Measurements from ENCODE around the gene RPS6KA4. TPM values are rescaled to one million over a fixed set of nuclear protein-coding genes. Genes with fewer than 3 reads are reported as not detected.
A peak's percentile ranks its signal among the peaks of the same experiment; 100 is the strongest.

Gene RPS6KA4
- polyA plus RNA-seq, 1 donor, result 9.1 TPM

DNA sequence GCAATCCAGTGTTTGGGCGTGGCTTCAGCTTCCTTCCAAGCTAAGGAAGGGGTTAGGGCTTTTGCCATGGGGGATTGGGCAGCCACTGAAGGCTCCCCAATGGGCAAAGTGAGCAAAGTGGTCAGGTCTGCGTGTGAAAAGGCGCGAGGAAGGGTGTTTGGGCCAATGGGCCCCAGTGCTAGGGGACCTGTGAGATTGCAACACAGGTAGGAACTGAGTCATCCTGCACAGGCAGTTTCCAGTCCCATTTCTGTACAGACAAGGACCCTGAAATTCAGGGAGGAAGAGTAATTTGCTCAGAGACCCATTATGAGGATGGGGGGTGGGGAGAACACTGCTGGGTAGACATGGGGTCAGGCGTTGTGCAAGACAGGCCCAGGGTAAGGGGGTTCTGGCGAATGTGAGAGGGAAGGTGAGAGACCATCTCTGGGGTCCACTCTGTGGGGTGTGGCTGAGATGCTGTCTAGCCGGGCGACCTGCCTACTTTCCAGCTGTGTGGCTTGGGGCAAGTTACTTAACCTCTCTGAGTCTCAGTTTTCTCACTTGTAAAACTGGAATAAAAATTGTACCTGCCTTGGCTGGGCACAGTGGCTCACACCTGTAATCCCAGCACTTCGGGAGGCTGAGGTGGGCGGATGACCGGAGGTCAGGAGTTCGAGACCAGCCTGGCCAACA is 11.6 kb upstream of the RPS6KA4 start:
- no peak for DNase-seq

DNA sequence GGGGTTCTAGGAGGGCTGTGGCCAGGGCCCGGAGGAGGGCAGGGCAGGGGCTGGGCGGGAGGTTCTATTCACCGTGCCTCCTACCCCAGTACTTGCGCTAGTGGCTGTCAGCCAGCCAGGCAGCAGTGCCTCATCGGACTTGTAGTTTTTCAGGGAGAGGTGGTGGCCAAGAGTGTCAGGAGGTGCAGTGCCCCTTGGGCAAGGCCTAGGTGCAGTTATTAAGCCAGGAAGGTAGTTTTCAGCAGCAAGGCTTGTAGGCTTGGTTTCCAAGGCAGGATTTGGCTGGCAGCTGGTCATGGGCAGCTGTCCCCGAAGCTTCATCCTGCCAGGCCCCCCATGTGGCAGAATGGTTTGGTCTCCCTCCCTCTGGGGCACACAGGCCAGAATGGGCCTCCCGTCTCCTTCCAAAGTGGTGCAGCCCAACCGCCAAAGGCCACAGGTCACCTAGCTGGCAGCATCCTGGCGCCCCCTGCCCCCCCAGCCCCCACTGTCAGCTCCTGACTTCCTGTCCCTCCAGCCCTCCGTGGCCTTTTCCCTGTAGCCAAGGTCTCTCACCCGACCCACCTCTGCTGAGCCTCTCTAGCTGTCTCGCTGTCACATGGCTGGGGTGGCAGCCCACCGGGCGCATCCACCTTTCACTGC is 10.5 kb upstream of the RPS6KA4 start:
- DNase-seq, result no peak

DNA sequence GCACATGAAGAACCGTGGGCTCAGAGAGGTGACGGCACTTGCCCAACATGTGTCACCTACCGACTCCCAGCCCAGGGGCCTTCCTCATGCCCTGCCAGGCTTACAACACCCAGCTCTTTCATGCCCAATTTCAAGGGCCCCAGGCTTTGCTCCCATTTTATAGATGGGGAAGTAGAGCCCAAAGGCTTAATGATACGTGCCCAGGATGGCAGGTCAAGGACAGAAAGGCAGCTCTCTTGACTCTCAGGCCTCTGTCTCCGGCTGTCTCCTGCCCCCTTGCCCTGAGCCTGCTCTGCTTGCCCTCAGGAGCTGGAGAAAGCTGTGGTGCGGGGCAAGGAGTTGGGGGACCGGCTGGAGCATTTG is 10.0 kb upstream of the RPS6KA4 start:
- no peak for DNase-seq

DNA sequence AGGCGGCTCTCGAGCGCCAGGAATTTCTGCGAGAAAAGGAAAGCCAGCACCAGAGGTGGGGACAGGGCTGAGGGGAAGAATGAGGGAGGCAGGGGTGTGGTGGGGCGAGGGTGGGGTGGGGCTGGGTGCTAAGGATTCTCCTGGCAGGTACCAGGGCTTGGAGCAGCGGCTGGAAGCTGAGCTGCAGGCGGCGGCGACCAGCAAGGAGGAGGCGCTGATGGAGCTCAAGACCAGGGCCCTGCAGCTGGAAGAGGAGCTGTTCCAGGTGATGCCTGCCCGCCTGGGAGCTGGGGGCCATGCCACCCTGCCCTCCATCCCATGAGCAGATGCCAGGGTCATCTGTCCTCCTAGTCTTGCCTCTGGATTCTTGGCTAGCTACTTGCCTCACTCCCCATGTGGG is 9.6 kb upstream of the RPS6KA4 start:
- no peak for DNase-seq

DNA sequence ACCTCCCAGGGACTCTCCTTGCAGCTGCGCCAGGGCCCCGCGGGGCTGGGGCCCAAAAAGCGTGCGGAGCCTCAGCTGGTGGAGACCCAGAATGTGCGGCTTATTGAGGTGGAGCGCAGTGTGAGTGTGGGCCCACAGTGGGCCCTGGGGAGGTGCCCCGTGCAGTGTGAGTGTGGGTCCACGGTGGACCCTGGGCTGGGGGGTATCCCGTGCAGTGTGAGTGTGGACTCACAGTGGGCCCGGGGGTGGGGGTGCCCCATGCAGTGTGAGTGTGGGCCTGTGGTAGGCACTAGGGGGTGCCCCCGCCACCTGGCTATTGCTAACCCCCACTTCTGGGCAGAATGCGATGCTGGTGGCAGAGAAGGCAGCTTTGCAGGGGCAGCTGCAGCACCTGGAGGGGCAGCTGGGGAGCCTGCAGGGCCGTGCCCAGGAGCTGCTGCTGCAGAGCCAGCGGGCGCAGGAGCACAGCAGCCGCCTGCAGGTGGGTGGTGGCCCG is 7.8 kb upstream of the RPS6KA4 start:
- DNase-seq, result no peak

DNA sequence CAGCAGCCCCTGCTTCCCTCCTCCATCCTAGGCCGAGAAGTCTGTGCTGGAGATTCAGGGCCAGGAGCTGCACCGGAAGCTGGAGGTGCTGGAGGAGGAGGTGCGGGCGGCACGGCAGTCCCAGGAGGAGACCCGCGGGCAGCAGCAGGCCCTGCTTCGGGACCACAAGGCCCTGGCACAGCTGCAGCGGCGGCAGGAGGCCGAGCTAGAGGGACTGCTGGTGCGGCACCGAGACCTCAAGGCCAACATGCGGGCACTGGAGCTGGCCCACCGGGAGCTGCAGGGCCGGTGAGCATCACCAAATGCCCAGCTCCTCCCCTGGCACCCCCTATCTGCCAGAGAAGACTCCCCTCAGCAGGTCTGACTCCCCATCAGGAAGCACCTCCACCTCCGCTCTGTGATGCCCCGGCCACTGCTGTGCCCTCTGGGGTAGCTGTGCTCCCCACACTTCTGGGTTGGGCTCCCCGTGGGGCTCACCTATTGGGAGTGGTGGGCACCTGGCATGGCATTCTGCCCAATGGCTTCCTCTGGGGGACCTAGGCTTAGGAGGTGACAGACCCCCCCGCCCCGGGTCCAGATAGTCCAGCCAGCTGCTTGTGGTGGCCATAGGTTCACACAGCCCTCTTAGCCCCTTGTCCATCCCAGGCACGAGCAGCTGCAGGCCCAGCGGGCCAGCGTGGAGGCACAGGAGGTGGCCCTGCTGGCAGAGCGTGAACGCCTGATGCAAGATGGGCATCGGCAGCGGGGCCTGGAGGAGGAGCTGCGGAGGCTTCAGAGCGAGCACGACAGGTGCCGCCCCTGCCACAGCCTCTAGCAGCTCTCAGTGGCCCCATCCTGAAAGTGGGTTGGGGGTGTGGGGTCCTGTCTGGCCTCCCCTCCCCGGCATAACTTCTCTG is 6.6 kb upstream of the RPS6KA4 start:
- DNase-seq, result no peak

DNA sequence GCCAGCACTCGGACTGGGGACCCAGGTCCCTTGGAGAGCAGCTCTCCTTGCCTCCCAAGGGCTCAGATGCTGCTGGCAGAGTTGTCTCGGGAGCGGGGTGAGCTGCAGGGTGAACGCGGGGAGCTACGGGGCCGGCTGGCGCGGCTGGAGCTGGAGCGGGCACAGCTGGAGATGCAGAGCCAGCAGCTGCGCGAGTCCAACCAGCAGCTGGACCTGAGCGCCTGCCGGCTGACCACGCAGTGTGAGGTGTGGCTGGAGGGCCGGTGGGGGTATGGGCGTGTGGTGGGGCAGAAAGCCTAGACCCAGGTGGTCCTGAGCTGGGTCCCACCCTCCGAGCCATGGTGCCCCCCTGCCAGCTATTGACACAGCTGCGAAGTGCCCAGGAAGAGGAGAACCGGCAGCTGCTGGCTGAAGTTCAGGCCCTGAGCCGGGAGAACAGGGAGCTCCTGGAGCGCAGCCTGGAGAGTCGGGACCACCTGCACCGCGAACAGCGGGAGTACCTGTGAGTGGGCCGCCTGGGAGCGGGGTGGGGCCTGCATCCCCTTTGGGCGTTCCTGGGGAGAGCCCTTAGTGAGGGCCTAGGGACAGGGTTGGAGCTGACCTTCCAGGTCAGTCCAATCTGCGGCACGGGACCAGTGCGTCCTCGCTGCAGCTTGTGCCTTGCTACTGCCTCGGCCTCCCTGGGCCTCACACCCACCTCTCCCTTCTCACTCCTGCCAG is 5.8 kb upstream of the RPS6KA4 start:
- DNase-seq, result no peak

DNA sequence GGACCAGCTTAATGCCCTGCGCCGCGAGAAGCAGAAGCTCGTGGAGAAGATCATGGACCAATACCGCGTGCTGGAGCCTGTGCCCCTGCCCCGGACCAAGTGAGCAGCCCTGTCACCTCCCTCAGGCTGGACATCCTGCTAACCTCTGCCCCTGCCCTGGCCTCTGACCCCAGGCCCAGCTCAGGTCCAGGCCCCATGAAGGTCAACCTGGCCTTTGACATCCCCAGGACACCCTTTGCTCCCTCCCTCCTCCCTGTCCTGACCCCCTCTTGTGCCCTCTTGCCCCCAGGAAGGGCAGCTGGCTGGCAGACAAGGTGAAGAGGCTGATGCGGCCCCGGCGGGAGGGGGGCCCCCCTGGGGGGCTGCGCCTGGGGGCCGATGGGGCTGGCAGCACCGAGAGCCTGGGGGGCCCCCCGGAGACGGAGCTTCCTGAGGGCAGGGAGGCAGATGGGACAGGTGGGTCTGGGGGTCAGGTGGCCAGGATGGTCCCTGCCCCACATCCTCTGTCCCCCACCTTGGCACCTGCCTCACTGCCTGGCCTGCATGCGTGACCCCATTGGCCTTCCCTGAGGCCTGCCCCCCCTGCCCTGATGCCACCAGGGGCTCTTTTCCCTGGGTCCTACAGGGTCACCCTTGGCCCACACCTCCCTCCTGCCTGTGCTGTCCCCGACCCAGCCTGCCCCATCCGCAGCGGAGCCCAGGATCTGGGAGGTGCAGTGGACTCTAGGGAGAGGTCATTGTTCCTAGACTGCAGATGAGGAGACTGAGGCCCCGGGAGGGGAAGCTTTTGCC is 5.1 kb upstream of the RPS6KA4 start:
- no peak for DNase-seq

DNA sequence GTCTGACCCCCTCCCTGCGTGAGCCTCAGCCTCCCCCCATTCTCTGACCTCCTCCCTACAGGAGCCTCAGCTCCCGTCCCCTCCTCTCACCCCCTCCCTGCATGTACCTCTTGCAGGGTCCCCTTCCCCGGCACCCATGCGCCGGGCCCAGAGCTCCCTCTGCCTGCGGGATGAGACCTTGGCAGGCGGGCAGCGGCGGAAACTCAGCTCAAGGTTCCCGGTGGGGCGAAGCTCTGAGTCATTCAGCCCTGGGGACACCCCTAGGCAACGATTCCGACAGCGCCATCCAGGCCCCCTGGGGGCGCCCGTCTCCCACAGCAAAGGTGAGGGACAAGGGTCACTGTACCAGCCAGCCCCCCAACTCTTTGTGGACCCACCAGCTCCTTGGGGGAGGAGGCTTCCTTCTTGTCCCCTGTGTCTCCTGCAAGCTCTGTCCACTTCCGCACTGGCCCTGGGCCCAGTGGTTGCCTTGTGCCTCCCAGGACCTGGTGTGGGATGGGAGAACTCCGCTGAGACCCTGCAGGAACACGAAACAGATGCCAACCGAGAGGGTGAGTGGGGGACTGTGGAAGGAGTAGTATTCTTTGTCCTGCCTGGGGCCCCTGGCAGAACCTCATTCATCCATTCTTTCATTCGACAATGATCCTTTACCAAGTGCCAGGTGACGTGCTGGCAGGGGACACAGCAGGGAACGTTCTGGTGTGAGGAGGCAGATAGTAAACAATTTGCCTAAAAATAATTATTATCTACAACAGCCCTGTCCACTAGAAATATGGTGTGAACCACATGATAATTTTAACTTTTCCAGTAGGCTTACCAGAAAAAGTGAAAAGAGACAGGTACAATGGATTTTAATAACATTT is 3.7 kb upstream of the RPS6KA4 start:
- DNase-seq, result peak; percentile 60

DNA sequence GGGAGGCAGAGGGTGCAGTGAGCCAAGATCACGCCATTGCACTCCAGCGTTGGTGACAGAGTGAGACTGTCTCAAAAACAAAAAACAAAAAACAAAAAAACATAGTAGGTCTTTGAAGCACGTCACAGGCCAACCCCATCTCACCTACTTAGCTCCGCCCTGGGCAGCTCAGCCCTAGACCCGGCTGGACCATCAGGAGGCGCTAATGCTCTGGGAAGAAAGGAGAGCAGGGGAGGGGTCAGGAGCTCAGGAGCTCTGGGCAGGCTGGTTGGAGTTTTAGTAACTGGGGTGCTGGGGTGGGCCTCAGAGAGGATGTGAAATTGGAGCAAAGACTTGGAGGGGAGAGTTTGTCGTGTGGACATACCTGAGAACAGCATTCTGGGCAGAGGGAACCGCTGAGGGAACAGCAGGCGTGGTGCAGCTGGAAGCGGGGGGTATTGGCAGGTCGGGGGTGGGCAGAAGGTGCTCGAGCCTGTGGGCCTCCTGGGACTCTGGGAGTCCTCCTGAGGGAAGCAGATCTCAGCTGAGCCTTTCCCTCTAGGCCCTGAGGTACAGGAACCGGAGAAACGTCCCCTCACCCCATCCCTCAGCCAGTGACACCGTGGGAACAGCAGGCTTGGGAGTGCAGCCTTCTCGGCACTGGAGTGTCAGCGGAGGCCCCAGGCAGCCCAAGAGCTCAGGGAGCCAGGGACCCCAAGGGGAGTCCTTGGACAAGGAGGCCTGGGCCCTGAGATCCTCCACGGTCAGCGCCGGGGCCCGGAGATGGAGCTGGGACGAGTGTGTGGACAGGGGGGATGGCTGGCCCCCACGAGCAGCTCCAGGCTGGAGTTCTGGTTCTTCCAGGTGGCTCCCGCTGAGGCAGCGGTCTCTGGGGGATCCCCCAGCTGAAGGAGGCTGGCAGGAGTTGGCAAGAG is 2.2 kb upstream of the RPS6KA4 start:
- no peak for DNase-seq

DNA sequence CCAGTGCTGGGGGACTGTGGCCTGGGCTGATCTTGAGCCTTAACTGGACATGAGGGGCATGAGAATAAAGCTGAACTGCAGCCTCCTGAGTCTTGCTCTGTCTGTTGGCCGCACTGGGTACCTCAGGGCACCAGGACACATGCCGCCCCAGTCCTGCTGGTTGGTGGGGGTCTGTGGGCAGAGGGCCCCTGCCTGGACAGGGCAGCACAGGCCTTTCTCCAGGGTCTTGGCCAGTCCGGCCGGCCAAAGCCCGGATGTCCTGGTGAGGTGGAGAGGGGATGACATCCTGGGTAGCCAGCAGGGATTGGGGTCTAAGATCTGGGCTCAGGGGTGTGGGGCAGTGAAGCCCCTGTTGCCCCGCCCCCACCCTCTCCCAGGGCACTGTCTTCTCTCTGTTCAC is 1.5 kb upstream of the RPS6KA4 start:
- no peak for DNase-seq

DNA sequence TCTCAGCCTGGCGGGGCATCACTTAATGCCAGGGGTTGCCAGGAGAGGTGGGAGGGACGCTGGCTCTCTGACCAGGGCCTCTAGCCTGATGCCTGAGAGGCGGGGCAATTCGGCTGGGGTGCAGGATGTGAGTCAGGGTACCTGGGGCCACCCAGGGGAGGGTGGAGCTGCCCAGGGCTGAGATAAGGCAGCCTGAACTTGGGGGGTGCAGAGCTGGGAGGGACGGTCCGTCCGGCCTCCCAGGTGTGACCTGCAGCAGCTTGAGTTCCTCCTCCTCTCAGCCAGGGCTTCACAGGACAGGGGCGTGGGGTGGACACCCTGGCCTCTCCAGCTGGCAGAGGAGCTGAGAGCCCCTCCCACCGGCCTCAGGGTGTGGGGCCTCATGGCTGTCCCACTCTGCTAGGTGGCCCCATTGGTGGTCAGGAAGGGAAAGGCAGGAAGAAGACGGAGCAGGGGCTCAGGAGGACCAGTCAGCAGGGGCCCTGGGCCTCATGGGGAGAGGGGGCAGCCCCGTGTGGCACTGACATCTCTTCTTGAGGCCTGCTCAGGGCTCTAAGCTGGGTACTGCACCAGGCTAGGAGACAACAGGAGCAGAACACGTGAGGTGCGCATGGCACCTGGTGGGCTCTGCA is 942 bp upstream of the RPS6KA4 start:
- no peak for DNase-seq

DNA sequence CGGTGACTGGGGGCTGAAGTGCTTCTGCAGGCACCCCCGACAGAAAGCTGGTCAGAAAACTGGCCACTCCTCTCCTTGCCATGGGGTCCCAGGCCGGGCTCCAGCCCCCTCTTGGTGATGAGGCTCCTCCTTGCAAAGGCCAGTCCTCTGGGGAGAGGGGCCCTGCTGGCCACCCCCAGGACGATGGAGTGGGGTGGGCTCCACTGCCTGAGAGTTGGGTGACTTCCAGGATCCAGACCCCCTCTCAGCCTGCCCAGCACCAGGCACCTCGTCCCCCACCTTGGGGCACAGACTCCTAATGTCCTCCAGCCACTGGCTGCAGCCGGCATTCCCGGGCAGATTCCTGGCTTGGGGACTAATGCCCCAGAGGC is 441 bp upstream of the RPS6KA4 start:
- DNase-seq, result no peak

DNA sequence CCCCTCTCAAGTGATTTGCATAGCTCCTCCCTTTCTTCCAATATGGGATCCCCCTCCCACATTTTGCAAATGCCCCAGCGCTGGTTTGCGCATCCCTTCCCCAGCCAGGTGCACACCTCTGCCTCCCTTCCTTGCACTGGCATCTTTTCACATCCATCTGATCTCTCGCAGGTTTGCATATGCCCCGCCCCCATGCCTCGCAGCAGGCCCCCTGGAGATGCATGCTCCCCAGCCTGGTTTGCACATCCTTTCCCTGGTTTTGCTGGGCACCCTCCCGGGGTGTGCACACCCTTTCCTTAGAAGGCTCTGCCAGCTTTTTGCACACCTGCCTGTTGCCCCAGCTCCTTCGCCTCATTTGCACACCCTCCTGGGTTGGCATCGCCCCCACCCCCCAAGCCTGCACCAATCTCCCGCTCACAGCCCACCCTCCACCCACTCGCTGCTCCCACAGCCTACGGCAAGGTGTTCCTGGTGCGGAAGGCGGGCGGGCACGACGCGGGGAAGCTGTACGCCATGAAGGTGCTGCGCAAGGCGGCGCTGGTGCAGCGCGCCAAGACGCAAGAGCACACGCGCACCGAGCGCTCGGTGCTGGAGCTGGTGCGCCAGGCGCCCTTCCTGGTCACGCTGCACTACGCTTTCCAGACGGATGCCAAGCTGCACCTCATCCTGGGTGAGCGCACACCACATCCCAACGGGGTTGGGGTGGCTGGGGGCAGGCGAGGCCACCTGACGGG is 917 bp downstream of the RPS6KA4 start:
- no peak for DNase-seq

DNA sequence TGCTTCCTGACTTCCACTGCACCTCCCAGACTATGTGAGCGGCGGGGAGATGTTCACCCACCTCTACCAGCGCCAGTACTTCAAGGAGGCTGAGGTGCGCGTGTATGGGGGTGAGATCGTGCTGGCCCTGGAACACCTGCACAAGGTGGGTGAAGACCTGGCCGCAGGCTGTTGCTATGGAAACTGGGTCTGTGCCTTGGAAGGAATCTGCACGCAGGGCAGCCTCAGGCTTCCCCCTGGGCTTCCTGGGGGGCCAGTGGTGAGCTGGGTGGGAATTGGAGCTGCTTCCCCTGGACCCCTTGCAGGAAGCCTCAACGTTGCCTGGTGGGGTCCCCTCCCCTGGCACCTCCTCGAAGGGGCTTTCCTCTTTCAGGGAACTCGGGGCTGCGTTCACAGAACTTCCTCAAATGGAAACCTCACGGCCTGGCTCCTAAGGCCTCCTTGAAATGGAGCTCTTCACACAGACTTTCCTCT is 1.5 kb downstream of the RPS6KA4 start:
- no peak for DNase-seq

DNA sequence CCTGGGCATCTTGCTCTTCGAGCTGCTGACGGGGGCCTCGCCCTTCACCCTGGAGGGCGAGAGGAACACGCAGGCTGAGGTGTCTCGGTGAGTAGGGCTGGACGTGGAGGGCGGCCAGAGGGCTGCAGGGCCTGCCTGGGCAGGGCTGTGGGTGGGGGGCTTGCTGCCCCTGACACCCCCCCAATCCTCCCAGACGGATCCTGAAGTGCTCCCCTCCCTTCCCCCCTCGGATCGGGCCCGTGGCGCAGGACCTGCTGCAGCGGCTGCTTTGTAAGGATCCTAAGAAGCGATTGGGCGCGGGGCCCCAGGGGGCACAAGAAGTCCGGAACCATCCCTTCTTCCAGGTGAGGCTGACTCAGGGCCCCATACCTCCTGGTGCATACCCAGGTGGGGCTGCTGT is 2.7 kb downstream of the RPS6KA4 start:
- DNase-seq, result no peak

DNA sequence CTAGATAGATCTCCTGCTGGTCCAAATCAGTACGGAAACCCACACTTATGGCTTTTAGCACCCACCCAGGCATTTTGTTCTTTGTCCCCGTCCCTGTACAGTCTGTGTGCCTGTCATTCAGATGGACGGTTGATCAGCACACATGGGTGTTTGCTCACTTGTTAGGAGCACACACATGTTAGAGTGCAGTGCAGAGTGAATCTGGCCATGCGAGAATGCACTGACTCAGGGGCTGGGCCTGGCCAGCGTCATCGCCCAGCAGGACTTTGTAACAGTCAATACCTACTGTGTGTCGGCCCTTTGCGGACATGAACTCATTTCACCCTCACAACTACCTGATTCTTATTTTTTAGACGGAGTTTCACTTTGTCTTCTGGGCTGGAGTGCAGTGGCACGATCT is 3.4 kb downstream of the RPS6KA4 start:
- no peak for DNase-seq

DNA sequence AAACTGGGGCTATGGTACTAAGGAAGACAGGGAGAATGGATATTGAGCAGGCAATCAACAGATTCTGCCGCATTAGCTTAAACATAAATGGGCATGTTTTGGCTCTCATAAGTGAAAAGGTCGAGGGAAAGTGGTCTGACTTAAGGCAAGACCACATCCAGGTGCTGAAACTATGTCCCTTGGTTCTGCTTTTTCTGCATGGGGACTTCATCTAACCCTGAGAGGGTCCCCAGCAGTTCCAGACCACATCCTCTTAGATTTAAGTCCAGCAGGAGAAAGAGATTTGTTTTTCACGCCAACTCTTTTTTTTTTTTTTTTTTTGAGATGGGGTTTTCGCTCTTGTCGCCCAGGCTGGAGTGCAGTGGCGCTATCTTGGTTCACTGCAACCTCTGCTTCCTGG is 5.5 kb downstream of the RPS6KA4 start:
- DNase-seq, result no peak
